ENCODE data around the gene C5orf15.

Gene C5orf15

GRCh38 chr5:133919148-133920136, 49.0 kb downstream of the C5orf15 start:
- no peak for DNase-seq

GRCh38 chr5:133918731-133919130, 49.7 kb downstream of the C5orf15 start:
- no peak for DNase-seq

GRCh38 chr5:133918316-133918715, 50.1 kb downstream of the C5orf15 start:
- DNase-seq: no peak

GRCh38 chr5:133917785-133918184, 50.6 kb downstream of the C5orf15 start:
- DNase-seq: no peak

- no peak for DNase-seq
Measured at GRCh38 chr5:133916914-133917313, 51.5 kb downstream of the C5orf15 start.

- no peak for DNase-seq
Measured at GRCh38 chr5:133916479-133916878, 51.9 kb downstream of the C5orf15 start.

GRCh38 chr5:133914434-133914833, 54.0 kb downstream of the C5orf15 start:
- no peak for DNase-seq

- DNase-seq: no peak
Measured at GRCh38 chr5:133913413-133914155, 54.8 kb downstream of the C5orf15 start.

- DNase-seq: no peak
Measured at GRCh38 chr5:133912951-133913350, 55.5 kb downstream of the C5orf15 start.

GRCh38 chr5:133910571-133910970, 57.9 kb downstream of the C5orf15 start:
- no peak for DNase-seq

- no peak for DNase-seq
Measured at GRCh38 chr5:133909603-133910002, 58.8 kb downstream of the C5orf15 start.

- no peak for DNase-seq
Measured at GRCh38 chr5:133907075-133907474, 61.4 kb downstream of the C5orf15 start.

- DNase-seq: no peak
Measured at GRCh38 chr5:133906303-133906702, 62.1 kb downstream of the C5orf15 start.
